ENCODE measurements around the gene MMADHC.

Gene MMADHC

GRCh38 chr2:149556452-149556851 lies 31.1 kb downstream of the MMADHC start:
- no peak for DNase-seq (ENCODE audit: low read depth)

DNA sequence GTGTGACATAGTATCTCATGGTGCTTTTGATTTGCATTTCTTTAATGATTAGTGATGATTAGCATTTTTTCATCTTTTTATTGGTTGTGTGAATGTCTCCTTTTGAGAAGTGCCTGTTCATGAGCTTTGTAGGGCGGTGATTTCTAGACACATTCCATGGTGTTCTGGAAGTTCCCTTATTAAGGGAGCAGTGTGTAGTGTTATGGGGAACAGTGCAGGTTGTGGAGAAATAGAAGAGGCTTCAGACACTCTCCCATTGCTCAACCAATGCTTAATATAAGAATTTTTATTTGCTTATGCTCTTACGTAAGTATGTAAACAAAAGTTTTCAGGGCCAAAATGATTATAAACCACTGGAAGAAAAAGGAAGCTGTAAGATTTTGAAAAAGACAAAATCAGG lies 34.7 kb downstream of the MMADHC start:
- no peak for DNase-seq (ENCODE audit: low read depth)

DNA sequence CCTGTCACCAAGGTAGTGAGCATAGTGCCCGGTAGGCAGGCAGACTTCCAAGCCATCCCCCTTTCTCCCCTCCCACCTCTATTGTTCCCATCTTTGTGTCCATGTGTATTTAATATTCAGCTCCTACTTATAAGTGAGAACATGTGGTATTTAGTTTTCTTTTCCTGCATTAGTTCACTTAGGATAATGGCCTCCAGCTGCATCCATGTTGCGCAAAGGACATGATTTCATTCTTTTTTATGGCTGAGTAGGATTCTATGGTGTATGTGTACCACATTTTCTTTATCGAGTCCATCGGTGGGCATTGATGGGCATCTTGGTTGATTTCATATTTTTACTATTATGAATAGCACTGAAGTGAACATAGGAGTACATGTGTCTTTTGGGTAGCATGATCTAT lies 35.3 kb downstream of the MMADHC start:
- no peak for DNase-seq (ENCODE audit: low read depth)

DNA sequence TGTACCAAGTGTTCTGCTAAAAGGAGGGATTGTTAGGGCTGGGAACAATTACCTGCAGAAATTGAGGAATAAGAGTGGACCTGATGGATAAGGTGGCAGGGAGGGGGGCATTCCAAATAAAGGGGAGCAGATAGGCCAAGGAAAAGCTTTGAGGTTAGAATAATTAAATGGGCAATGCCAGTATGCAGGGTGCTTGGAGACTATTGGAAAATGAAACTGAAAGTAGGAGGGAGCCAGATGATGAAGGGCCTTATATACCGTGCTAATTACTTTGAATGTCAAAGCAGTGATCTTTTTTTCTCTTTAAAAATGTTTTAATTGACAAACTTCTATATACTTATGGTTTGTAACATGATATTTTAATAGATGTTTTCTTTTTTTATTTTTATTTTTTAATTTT lies 42.9 kb downstream of the MMADHC start:
- no peak for DNase-seq (ENCODE audit: low read depth)

- DNase-seq (ENCODE audit: low read depth), result no peak
These were observed 43.7 kb downstream of the MMADHC start for GRCh38 chr2:149543845-149544244.

DNA sequence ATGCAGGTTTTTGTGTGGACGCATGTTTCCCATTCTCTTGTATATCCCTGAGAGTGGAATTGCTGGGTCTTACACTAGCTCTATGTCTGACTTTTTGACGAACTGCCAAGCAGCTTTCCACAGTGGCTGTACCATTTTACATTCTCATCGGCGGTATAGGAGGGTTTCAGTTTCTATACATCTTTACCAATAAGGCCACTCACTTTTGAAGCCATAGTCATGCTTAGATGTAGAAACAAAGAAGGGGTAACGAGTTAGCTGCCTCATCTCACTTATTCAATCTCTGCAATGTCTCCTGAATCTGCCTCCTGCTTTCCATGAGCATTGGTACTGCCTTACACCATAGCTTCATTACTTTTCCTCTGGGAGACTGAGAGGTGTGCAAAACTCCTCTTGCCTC lies 47.4 kb downstream of the MMADHC start:
- no peak for DNase-seq (ENCODE audit: low read depth)

DNA sequence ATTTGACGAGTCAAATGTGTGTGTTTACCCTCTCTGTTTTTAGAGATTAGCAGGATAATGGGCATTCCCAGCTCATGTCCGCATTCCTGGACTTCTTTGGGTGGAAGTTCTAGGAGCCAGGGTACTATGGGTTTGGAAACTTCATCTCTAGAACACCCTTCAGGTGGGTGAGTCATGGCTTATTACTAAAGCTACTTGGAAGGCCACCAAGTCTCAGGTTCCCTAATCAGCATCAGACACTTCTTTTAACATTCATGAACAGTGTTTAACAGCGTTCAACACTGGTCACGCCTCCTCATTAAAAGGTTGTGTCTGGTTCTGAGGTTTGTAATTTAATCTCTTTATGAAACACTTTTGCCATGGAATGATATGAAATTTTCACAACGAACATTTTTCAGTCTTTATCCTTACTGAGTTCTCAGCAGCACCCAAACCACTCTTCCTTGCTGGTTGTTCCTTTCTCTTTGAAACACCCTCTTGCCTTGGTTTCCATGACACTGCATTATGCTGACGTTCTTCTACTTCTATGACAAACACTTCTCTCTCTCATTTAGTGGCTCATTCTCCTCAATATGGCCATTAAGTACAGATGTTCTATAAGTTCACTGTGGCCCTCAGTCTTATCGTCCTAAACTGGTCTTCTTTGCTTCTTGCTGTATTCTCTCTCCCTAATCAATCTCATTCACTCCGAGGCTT lies 49.3 kb downstream of the MMADHC start:
- no peak for DNase-seq (ENCODE audit: low read depth)

DNA sequence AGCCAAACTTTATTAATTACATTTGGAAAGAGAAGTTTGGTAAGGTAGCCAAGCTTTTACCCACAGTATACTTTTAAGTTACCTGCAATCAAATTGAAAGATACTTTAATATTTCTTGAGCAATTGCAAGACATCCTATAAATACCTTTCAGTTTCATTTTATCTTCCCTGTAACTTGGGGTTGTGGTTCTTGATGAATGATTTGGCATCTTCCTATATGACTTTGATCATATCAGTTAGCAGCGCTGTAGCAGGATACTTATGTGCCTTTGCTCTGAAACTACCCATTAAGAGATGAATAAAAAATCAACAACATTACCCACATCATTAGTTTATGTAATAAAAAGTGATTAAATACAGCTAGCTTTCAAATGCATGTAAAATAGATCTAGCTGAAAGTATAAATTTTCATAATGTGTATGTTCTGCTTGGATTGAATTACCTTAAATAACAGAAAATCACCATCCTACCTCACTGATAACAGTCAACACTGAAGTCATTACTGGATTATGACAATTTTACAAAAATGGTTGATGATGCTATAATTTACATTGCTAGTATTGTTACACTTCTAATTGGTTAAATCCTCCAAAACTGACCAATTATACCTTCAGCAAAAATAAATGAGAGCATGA lies 50.4 kb downstream of the MMADHC start:
- DNase-seq (ENCODE audit: low read depth), result no peak

DNA sequence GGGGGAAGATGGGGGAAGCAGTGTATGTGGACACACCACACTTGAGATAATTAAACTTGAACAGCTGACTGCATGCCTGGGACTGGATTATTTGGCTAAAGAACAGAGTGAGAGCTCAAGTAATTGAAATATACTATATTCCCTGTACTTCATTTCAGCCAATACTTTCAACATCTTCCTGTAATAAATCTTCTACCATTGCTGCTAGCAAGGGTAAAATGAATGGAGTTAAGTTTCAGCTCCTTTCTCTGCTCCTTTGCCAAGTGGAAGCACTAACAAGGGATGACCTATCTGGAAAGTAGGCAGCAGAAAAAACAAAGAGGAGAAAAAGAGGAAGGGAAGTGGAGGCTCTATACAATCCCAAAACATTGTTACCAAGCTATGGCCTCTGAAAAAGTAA lies 50.9 kb downstream of the MMADHC start:
- no peak for DNase-seq (ENCODE audit: low read depth)

DNA sequence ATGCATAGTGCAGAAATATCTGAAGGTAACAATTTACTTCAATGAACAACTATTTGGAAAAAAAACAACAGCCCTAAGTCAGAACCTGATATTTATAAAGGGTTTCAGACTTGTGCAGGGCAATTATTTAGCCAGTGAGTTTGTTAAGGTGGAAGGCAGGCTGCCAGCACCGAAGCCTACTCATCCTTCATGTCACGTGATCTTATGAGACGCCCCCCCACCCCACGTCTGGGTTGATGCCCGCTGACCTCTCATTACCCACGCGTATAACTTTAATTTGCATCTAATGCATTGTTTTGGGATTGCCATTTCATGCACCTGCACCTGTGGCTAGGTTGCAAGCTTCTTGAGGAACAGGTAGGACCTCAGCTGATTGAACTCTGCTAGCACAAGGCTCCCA lies 52.9 kb downstream of the MMADHC start:
- no peak for DNase-seq (ENCODE audit: low read depth)

- no peak for DNase-seq (ENCODE audit: low read depth)
These were observed 58.6 kb downstream of the MMADHC start for GRCh38 chr2:149528983-149529382.

GRCh38 chr2:149527998-149528755 lies 59.4 kb downstream of the MMADHC start:
- no peak for DNase-seq (ENCODE audit: low read depth)

DNA sequence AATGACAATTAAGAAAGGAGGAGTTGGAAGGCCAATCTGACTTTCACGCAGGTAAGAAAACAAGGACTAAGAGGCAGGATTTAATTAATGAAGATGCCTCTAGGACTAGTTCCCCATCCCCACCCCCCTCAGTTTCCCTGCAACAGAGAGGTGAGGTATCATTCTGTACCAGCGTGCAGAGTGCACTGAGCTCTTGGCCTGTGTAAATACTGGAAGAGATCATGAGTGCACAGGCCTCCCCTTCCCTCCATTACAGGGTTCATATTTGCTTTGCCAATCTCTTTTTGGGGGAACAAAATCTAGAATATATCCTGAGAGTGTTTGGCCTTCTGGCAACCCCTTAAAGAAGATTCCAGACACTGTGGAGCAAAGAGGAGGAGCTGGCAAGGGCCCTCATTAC lies 60.9 kb downstream of the MMADHC start:
- DNase-seq (ENCODE audit: low read depth), result no peak

GRCh38 chr2:149525323-149525722 lies 62.3 kb downstream of the MMADHC start:
- DNase-seq (ENCODE audit: low read depth), result no peak
